T-helper 1 cell treated with Interleukin-12 subunit alpha and Interleukin-12 subunit beta and Interleukin-4 antibody, amounts not matched to agents 30 ng/mL and 1 ng/mL, for 36 hours (primary cell): ENCODE measurements around the gene SMIM12. TPM values are rescaled to one million over a fixed set of nuclear protein-coding genes. Genes with fewer than 3 reads are reported as not detected.

Experiments used
- intact Hi-C: fragments of 100-400 bp; cut with micrococcal nuclease; formaldehyde crosslinking; loops from one replicate; pipeline ENCODE4 v1.15.1; 2024
- total RNA-seq: library from RNA; stranded (reverse); gene quantifications from 2 replicates; pipeline ENCODE4 v1.2.3, GENCODE V29; 2022

SMIM12 gene, protein sequence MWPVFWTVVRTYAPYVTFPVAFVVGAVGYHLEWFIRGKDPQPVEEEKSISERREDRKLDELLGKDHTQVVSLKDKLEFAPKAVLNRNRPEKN
- total RNA-seq: 53.1 and 55.5 TPM in 2 replicates

DNA sequence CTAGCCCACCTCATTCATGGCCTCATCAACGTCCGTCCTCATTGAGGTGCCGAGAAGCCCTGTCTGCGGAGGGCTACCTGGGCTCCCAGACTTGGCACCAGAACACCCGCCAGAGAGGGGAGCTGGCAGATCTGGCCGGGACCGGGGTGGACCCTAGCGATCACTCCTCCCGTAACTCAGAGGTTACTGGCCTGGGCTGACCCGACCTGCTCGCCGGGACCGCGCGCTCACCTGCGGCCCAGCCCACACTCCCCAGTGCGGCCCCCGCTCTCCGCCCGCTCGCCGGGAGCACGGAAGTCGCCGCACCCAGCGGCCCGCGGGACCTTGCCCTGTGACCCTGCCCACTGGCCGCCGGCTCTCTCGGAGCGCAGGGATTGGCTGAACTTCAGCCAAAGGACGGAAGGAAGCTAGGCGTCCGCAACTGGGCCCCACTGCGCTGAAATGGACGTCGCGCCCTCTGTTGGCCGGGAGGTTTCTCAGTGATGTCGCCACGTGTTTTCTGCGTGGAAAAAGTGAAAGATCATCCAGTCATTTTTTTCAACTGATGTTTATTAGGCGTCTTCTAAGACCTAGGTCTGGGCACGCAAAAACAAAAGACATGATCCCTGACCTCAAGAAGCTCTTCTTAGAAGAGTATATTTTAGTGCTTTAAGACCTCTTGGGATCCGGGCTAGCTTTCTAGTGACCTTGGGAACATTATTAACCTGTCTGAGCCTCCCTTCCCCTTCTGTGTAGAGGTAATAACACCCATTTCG, at the start of gene SMIM12:
SMIM12 (minus strand) TSS at position 304 of the 755 bp plus-strand sequence. CDS start 3,772 bp downstream, outside the sequence.
- intact Hi-C loops: loop anchor here (2.0 to 10.0 kb wide), 5 partner anchors 171 to 1228 kb away; partner anchors contain the start of genes ADPRS, AGO1, PSMB2 and ZMYM4

DNA sequence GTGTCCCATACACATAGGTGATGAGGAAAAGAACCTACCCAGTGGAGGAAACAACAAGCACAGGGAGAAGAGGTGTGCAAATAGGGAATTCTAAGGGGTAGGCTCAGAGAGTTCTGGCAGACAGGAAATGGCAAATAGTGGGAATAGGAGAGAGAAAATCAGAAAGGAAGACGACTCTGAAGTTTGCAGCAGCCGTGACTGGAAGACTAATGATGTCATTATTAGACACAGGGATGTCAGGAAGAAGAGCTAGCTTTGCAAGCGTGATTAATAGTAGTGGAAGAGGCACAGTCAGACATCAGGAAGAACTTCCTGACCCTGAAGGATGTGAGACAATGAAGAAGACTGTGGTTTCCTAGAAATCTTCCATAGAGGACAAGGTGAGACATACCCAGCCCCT, 48.8 kb upstream of the SMIM12 start:
- intact Hi-C loops: no loop called here

DNA sequence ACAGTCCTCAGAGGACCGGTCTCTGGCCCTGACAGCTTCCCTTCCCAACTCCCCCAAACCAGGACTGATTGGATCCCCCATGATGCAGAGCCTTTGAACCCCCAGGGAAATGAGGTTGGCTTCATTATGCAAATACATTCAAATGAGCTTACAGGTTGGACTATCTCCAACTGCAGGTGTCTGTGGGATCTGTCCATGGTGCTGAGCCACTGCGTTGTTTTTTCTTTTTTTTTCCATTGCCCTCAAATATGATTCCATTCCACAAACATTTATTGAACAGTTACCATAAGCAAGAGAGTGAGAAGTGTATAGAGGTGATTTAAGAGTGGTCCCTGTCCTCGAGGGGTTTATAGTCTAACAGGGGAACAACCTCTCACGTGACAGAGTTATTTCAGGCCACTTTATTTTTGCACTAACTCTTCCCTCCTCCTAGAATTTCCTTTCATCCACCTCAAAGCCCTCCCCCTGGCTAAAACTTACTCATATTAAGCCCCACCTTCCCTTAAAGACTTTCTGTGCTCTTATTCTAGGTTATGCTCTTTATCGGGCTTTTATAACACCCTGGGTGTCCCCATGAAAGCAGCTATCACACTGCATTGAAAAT, 48.0 kb upstream of the SMIM12 start:
- intact Hi-C loops: no loop called here

DNA sequence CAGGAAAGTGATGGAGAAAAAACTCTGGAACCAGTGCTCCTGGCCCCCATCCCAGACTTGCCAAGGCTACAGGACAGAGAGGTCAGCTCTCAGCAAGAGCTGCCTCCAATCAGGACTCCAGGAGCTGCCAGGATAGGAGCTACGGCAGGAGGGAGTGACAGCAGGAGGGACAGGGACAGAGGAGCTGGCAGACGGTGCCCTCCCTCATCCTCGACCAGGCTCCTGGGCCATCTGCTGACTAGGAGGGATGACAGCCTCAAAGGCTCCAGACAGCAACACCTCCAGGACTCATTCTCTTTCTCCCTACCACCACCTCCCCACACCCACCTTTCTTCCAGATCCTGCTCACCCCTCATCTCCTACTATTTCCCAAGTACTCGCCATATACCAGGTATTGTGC, 47.2 kb upstream of the SMIM12 start:
- intact Hi-C loops: no loop called here

DNA sequence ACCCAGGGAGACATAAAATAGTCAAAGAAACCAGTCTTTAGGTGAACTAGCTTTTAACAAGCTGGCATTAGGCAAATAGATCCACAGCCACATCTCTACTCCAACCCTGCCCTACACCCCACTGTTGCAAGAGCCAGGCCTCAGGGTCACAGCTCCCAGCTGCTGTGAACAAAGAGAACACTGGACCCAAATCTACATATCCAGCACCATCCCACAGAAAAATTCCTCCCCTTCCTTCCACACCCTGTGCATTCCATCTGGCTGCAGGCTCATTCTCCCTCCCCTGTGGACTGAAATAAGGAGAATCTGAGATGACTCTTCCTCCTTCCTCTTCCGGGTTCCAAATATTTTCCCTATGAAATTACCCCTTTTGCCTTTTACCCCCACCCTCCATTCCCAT, 46.7 kb upstream of the SMIM12 start:
- intact Hi-C loops: no loop called here

DNA sequence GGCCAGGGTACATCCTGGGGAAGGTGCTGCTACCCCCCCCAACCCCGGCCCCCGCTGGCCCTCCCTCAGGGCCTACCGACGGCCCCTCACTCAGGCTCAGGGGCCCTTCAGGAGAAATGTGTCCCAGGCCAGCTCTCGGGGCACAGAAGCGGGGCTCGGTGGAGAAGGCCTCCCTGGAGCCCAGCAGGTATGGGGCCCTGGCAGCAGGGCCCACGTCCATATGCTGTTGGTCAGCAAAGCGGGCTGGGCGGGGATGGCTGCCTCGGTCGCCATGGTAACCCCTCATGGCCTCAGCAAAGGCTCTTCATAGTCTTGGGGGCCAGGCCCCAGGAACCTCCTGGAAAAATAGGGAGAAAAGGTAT, 45.5 kb upstream of the SMIM12 start:
- intact Hi-C loops: no loop called here

DNA sequence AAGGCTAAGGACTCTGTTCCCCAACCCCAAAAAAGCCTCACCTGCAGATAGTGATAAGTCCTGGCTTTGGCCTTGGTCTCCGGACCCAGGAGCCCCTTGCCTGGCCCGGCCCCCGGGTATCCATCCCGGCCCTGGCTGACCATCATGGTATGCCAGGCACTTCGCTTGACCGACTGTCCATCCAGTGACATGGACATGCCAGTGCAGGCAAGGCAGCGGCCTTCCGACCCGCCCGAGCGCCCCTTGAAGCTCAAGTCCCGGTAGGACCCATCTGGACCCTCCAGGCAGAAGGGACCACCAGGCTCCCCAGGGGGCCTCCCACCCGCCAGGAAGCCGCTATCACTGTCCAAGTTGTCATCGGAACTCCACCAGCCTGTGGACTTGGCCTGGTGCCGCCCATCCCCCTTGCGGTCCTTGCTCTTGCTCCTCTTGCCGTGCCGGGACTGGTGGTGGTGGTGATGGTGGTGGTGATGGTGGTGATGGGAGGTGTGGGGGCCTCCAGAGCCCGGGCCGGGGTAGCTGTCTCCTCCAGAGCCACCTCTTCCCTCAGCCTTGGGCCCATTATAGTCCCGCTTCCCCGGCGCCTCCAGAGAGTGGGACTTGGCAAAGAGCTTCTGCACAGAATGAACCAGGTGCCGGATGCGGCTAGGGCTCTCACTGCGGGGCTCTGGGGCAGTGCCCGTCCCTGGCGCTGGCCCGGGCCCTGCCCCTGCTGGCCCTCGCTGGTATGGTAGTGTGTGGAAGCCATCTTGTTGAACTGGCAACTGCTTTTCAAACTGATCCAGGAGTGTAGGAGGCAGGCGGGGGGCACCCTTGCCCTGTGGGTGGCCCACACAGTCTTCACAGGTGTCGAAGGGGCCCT, 44.9 kb upstream of the SMIM12 start:
- intact Hi-C loops: no loop called here

DNA sequence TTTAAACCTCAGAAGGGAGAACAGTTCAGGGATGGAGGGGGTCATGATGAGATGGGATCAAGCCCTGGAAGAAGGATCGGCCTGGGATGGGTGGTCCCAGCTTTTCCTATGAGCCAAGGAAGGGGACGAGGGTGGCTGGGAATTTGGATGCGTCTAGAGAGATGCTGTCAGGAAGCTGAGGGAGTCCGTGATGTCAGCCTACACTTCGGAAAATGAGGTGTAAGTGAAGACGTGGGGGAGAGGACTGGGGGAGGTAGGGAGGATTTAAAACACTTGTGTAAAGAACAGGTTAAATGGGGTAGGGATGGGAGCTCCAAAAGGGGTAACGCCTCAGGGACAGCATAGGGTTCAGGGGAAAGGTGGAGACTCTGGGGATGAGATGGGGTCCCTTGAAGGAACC, 42.4 kb upstream of the SMIM12 start:
- intact Hi-C loops: no loop called here

DNA sequence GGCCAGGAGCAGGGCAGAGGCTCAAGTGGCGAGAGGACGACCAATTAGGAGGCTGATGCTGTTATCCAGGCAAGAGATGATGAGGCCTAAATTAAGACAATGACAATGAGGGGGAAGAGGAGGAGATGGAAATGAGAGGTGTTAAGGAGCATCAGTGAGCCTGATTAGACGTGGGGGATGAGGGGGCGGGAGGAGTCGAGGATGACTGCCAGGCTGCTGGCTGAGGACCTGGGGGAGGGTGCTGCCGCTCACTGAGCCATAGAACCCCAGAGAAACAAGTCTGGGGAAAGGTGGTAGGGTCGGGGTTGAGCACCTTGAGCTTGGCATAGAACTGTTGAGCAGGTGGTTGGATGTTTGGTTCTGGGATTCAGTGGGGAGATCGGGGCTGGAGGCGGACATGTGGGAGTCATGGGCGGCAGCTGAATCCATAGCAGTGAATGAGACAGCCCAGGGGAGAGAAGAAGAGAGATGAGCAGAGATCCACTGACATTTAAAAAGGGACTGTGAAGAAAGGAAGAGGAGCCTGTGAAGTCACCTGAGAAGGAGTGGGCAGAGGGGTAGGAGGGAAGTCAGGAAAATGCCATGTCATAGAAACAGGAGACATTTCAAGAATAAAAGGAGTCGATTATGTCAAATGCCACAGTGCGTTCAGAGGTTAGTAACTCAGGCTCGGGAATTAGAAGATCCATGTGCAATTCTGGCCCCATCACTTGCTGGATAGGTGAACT, 41.4 kb upstream of the SMIM12 start:
- intact Hi-C loops: no loop called here

DNA sequence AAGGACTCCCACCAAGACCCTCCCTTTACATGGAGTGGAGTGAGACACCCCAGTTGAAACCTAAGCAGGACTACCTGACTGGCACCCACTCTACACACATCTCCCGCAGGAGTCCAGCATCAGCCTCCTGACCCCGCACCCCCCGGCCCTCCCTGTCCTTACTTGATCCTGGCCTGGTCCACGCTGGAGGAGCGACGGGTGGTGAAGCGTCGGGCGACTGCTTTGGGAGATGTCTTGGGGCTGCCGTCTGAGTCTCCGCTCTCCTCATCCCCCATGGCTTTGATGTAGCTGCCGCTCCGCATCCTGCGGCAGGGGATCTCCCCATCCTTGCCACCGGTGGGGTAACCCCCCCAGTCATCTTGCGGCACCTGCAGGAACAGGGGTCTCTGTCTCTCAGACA, 40.4 kb upstream of the SMIM12 start:
- intact Hi-C loops: no loop called here

DNA sequence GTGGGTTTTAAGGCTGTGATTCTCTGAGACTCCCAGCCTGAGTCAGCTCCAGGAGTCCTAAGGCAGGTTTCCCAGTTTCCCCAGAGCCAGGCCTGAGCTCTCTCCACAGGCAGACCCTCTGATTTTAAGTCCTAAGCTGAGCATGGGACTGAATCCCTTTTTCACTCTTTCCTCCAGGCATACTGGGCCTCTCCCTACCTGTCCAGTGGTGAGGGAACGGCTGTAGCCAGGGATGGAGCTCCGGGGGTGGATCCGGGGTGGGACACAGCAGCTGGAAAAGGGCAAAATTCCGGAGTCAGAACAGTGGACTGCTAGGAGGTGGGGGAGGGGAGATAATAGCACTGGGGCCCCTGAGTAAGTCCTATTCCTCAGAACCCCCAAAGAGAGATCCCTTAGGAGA, 39.9 kb upstream of the SMIM12 start:
- intact Hi-C loops: no loop called here

DNA sequence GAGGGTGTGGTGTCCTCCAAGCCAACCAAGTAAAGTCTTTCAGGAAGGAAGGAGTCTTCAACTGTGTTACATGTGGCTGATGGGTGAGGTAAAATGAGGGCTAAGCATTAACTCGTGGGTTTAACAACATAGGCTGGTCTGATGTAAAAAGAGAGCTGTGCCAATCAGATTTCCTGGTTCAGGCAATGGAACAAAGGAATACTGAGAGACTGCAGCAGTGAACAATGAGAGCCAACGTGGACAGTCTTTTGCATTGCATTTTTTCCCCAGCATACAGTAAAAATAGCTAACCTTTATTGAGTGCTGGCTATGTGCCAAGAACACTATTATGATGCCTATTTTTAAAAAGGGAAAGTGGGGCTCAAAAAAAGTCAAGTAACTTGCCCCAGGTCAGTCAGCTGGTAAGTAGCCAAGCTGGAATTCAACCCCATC, 38.8 kb upstream of the SMIM12 start:
- intact Hi-C loops: no loop called here

DNA sequence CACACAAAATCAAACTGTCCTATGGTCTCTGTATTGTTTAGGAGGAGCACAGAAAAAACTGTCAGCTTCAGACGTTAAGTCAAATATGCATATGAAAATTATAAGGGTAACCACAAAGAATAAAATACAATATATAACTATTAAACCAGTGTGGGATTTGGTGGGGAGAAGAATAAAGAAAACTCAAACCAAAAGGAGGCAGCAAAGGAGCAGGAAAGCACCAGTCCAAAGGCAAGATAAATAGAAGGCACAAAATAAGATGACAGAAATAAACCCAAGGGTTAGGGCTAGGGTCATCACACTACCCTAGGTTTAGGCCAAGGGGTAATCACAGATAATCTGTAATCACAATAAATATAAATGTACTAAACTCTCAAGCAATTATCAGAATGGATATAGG, 37.1 kb upstream of the SMIM12 start:
- intact Hi-C loops: no loop called here

DNA sequence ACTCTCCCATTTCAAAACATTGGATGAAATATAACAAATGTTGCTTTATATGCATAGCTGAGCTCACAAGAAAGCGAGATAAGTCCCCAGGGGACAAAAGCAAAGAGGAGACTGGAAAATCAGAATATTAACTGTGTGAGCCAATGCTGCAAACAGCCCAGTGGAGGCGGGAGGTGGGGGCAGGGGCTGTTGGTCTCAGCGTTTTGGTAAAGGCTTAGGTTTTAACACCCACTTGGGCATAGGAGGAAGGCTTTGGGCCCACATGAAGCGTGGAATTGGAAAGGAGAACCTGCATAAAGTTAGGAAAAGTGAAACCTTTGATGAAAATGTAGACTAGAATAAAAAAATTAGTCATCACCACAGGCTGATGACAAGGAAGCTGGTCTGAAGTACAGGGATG, 30.2 kb upstream of the SMIM12 start:
- intact Hi-C loops: no loop called here

DNA sequence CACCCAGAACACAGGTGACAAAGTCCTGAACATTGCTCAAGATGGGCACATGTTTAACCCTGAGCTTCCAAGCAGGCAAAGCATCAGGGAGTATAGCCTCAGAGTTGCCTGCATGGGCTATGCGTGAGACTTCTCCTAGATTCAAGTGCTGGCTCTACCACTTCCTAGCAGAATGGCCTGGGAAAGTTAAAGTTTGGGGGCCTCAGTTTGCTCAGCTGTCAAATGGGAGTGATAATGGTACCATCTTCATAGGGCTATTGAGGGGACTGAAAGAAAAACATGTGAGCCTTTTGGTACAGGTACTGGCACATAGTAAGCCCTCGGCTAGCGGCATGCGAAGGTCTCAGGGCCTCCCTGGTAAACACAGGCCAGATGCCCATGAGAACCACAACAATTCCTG, 28.0 kb upstream of the SMIM12 start:
- intact Hi-C loops: no loop called here

DNA sequence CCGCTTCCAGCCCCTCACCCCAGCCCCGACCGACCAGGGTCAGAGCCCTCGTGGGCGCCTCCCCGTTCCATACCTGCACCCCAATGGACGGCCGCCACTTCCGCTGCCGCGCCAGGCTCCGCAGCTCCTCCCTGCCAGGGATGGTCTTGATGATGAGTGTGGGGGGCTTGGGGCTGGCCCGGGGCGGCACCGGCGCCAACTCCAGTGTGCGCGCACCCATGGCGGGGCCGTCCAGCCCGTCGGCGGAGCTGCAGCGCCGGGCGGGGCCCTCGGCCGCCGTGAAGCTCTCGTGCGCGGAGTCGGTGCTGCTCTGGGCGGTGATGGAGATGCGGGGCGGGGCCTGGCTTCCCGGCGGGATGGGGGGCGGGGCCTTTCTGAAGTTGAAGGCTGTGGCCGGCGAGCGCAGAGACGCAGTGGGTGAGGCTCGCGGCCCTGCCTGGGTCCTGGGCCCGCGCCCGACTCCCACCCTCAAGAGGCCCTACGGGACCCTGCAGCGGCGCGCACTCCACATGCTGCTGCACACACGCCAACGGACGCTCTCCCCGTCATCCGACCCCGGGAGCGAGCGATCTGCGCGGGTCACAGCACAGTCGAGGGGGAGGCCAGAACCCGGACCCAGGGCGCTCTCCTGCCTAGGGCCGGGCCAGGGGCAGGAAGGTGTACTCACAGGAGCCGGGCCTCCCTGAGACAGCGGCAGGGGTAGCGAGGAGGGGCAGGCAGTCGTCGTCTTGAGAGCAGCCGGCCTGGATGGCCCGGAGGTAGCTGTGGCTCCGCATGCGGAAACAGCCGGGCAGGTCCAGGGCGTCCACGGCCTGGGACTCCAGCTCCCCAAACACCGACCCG, 26.1 kb upstream of the SMIM12 start:
- intact Hi-C loops: loop anchor here (1.0 kb wide), 1 partner anchor 33 kb away; no protein-coding TSS in a partner anchor

DNA sequence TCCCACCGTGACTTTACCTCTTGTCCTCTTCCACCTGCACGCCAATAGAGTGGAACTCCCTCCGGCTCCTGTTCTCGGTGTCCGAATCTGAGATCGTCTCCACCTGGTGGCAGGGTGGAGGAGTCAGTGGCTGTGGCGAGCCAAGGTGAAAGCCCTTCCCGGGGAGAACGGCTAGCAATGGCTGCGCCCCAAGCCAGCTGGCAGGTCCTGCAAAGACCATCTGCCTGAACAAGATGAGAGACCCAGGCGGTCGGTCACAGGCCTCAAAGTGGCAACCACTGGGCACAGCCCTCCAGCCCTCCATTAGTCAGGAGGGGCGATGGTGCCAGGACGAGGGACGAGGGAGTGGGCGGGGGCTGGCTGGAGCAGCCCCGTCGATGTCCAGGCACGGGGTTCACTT, 25.4 kb upstream of the SMIM12 start:
- intact Hi-C loops: loop anchor here (1.0 kb wide), 1 partner anchor 33 kb away; no protein-coding TSS in a partner anchor

DNA sequence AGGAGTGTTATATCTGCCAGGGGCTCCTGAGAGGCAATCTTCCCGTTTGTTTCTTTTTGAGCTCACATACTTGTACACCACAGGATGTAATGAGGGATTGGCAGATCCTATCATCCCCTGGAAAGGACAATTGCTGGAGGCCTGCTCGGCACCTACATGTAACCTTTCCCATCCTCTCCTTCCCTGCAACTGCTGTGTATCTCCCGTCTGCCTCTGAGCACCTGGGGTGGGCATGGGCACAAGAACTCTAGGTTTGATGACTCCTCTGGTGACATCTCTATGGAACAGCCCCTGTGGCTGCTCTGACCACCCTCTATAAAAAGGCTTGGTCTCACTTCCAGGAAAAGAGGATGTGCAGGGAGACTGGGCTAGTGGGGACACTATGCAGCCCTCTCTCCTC, 25.0 kb upstream of the SMIM12 start:
- intact Hi-C loops: no loop called here

DNA sequence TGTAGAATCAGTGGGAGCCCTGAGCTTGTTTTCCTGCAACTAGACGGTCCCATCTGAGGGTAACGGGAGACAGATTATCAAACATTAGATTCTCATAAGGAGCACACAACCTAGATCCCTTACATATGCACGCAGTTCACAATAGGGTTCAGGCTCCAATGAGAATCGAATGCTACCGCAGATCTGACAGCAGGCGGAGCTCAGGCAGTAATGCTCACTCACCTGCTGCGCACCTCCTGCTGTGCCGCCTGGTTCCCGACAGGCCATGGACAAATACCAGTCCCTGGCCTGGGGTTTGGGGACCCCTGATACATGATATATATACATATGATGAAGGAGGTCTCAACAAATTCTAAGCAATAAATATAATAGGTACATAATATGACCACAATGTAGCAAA, 19.7 kb upstream of the SMIM12 start:
- intact Hi-C loops: no loop called here

DNA sequence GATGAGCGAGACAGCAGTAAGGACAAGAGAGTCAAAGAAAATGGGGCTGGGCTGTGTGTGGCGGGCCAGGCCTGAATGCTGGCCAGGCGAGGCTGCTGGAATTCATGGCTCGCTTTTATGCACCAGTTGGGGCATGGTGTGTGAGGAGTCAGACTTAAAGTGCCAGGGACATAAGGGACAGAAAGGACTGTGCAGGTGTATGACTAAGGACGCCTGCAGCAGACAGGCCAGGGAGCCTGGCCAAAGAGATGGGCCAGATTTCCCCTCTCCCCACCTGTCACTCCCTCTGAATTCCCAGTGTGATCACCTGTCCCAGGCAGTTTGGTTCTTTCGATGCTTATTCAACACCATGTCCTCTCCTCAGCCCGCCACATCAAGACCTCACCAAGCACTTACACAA, 16.9 kb upstream of the SMIM12 start:
- intact Hi-C loops: no loop called here
